Islet of Langerhans (tissue), 1 donor: ENCODE data around the gene ADAMTS2.

Experiments used
- FAIRE-seq: peaks from one replicate; lab custom pipeline; 2011; peaks lifted over from hg19 to GRCh38; lab: Jason Lieb, UNC

Gene ADAMTS2

DNA sequence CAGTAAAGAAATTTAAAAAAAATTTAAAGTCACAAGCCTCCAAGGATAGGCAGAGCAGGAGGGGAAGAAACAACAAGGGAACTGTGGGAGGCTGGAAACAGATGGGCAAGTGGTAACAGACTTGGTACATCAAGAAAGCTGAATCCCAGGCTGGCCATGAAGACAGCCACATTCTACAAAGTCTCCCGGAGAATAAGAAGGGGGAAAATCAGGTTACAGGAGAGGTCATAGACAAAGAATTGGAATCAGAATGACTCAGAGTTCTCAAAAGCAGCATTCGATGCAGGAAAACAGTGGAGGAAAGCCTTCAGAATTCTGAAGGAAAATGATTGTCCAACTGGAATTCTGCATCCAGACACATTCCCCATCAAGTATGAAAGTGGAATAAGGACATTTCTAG, 129.7 kb downstream of the ADAMTS2 start:
- no peak for FAIRE-seq

- no peak for FAIRE-seq
These were observed 130.6 kb downstream of the ADAMTS2 start for GRCh38 chr5:179214678-179215077.

DNA sequence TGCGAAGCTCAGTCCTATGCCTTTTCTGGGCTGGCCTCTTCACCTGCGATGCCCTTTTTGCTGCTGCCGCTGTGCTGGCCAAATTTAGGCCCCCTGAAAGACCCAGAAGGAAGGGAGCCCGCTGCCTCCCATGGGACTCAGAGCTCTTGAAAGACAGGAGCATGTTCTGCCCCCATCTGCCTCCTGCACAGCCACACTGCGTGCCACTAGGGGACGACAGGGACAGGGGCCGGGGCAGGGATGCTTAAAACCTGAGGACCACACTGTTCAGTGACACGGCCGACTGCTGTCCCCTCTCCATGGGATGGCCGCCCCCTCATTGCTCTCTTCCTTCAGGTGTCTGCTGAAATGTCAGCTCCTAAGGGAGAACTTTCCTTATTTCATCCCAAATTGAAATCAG, 132.4 kb downstream of the ADAMTS2 start:
- FAIRE-seq = no peak

DNA sequence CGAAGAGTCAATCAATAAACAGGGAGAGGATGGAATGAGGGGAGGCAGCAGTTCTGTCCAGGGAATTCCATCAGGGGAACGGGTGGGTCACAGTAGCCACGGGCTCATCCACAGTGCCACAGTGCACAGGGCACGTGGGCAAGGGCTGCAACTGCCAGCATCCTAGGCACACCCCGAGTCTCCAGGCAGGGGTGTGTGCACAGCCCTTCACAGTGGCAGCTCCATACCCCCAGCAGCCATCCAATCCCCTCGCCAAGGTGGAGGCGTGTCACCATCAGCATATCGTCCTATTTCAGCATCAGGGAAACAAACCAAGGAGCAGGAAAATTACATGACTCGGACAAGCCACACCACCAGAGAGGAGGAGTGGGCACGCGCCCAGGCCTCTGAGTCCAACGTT, 133.6 kb downstream of the ADAMTS2 start:
- no peak for FAIRE-seq

DNA sequence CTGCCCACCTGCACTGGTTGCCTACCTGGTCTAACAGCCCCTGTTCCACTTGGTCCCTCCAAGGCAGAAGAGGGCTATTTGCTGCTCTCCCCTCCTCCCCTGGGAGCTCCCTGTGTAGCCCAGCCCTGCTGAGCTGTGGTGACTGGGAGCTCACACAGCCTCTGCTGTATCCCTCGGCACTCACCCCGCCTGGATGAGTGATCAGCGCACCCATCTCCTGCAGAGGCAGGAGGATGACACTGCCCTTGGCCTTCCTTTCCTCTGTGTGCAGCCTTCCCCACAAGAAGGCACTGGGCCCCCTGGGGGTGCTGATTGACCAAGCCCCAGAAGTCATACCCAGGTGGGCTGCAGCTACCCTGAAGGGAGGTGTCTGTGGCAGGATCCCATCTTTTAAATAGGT, 134.2 kb downstream of the ADAMTS2 start:
- FAIRE-seq = no peak

GRCh38 chr5:179210478-179210877, 134.8 kb downstream of the ADAMTS2 start:
- FAIRE-seq = no peak

DNA sequence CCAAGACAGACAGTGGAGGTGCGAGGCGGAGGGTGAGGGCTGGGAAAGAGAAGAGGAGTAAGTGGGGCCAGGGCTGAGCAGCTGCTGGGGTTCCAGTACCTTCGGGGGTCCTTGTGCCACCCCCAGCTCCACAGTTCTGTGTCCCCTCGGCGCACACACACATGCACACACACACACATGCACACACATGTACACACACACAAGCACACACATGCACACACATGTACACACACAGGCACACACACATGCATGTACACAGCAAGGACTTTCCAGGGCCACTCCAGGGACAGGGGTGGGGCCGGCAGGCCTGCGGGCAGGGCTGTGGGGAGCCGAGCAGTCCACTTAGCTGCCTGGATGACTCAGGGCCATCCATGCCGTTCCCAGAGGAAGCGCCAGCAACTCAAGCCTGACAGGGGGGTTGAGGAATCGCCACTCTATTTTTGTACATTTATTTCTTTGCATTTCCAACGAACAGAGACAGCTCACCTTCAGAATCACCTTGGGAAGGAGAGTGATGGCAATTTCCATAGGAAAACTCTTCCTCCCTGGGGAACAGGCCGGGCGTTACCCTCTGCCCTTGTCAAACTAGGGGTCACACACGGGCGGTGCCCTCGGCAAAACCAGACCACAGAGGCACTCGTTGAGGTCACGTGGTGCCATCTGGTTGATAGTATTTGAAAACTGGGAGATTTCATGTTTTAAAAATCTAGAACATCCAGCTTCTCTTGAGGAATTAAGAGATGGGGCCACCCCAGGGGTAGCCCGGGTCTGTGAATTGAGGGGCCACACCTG, 135.7 kb downstream of the ADAMTS2 start:
- FAIRE-seq = no peak

DNA sequence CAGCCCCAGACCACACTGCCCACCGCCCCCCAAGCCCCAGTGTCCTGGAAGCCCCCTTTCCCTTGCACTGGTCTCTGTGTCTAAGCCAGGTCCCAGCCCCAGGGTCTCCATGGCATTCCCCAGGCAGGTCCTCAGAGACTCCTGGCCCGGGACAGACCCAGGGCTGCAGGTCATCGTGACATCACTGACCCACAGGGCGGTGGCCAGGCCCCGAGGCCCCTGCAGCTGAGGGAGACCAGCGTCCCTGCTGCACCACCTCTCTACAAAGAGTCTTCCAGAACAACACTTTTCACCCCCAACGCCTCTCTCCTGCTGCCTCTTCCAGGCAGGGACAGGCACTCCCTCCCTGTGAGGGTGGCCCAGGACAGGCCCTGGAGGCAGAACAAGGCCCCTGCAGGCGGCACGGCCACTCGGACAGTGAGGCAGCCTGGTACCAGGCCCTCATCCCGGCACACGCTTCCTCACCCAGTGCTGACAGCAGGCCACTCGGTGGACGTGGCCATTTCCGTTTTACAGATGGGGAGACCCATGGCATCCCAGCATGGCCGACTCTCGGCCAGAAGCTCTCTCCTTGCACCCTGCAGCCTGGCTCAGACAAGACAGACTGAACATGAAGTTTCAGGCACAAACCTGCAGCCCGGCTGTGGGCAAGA, 136.4 kb downstream of the ADAMTS2 start:
- FAIRE-seq = no peak

DNA sequence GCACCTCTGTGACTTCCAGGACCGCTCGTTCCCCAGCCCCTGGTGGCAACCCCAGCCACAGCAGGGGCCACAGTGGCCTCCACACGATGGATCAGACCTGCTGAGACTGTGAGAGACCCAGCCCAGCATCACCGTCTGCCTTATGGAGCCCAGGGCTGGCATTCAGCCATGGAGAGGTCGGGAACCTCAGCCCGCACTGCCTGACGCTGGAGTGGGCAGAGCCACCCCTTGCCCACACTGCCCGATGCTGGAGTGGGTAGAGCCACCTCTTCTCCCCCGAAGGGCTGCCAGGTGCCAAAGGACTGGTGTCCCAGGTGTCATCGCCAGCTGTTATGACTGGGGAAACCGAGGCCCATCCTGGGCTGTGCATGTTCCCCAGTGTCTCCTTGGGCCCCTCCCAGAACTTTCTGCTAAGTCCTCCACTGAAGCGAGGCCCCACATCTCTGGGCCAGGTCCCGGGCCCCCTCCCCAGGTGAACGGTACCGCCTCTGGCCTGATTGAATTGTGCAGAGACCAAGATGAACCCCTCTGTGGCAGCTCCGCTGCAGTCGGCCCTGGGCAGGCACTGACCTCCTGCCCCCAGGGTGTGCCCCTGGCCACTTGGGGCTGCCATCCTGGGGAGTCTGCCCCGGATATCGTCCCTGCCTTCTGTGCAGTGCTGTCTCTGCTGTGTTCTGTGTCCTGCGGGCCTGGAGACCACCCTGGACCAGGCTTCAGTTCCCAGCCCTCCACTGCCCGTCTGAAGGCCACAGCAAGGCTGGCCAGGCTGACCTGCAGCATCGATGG, 137.1 kb downstream of the ADAMTS2 start:
- FAIRE-seq = no peak

DNA sequence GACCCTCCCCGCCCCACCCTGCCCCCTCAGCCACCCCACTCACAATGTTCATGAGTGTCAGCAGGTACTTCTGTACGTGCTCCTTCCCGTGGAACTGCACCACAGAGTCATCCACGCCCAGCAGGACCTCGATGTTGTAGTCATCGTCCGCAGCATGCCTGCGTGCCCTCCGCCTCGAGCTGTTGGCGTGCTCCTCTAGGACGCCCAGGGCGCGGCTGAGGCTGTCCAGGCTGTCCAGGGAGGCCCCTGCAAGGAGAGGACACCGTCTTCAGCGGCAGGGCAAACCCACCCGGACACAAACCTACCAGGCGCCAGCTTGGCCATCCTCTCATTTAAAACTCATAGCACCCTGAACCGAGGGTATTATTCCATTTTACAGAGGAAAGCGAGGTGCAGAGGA, 137.8 kb downstream of the ADAMTS2 start:
- no peak for FAIRE-seq

- no peak for FAIRE-seq
These were observed 138.9 kb downstream of the ADAMTS2 start for GRCh38 chr5:179206366-179206765.

GRCh38 chr5:179205277-179205676, 140.0 kb downstream of the ADAMTS2 start:
- FAIRE-seq = no peak

DNA sequence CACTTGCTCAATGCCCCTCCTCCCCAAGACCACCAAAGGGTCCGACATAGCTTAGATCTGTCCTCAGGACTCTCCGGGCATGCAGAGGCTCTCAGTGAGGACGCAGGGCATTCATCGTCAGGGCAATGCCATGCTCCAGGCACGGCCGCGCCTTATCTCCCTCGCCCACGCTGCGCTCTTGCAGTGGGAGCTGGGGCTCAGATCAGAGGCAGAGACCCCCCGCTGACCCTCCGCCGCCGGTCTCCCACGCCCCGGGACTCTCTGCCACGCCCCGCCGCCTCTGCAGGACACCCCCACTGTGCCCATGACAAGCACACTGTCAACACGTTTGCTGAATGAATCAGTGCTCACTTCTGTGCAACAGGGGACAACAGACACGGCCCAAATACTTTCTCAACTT, 140.7 kb downstream of the ADAMTS2 start:
- FAIRE-seq = no peak

GRCh38 chr5:179203248-179203647, 142.0 kb downstream of the ADAMTS2 start:
- no peak for FAIRE-seq

GRCh38 chr5:179201986-179202385, 143.3 kb downstream of the ADAMTS2 start:
- FAIRE-seq = no peak

GRCh38 chr5:179199246-179199645, 146.0 kb downstream of the ADAMTS2 start:
- FAIRE-seq = no peak

DNA sequence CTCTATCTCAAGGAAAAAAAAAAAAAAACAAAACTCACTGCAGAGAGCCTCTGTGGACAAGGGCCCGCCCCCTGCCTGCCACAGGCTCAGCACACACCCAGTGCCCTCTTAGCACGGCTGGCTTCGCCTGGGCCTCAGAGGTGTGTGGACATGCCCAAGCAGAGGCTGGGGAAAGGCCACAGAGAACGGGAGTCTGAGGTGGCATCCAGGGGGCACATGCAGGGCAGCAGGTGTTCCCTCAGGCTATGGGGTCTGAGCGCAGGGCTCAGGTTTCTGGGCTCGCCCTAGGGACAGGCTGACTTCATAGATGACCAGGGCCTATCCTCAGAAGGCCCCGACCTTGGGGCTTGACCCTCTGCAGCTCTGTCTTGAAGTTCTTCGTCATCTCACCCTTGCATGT, 146.4 kb downstream of the ADAMTS2 start:
- no peak for FAIRE-seq

GRCh38 chr5:179196405-179197079, 148.7 kb downstream of the ADAMTS2 start:
- FAIRE-seq = no peak

GRCh38 chr5:179195561-179196404, 149.5 kb downstream of the ADAMTS2 start:
- FAIRE-seq = no peak

DNA sequence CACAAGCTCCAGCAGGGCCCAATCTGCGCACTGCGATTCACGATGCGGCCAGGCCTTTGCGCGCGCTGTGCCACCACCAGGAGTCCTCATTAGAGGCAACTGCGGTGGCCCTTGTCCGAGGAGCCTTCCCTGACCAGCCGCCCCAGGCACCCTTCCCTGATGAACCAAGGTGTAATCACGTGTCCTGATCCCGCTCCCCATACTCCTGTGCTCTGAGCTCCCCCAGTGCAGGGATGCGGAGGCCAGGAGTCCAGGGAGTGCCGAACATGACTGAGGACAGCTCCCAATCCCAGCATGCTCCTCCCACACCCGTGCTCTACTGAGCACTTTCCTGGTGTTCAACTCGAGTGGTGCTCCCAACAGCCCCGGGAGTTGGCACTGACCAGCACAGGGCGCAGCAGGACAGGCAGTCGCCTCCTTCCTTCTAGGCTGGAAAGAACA, 150.3 kb downstream of the ADAMTS2 start:
- FAIRE-seq = no peak

- FAIRE-seq = no peak
These were observed 150.9 kb downstream of the ADAMTS2 start for GRCh38 chr5:179194201-179194910.
